Mammary epithelial cell (primary cell): ENCODE results near the gene CHAF1B.

Experiments used
- EZH2 ChIP-seq: IDR thresholded peaks from 2 replicates; pipeline ENCODE4 v1.6.1; 2012; ENCODE audit warnings: low read length, inconsistent platforms, borderline replicate concordance
- TF ChIP-seq, protein P1 (sequence below), 2 donors: IDR thresholded peaks in 1 of 2; conservative IDR thresholded peaks in 1 of 2; 2 replicates each; pipeline ENCODE4 v1.5.1; 2011 to 2012; ENCODE audit warnings: inconsistent platforms in 2 of 2, low read length in 2 of 2, mild to moderate bottlenecking in 2 of 2, control low read depth in 1 of 2, low read depth in 1 of 2; ENCODE audit not compliant: insufficient read depth in 1 of 2; ENCODE audit errors: extremely low read depth in 1 of 2

DNA sequence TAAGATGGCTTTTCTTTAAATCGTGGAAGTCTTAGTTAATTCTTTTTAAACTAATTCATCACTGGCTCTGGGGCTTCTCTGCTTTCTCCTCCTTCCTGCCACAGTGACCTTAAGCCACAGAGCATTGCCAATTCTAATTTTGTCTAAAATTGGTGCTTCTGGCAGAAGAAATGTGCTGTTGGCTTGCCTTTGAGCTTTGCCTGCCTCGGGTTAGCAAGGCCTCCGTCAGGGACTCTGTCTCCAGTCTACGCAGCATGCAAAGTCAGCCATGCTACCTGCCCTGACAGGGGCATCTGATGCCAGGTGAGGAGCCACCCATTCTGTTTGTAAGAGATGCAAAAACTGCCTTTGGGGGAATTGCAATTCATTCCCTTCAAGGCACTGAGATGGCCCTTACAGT lies 69.5 kb downstream of the CHAF1B start:
- TF ChIP-seq EZH2, result no peak
- TF ChIP-seq, protein P1, sequence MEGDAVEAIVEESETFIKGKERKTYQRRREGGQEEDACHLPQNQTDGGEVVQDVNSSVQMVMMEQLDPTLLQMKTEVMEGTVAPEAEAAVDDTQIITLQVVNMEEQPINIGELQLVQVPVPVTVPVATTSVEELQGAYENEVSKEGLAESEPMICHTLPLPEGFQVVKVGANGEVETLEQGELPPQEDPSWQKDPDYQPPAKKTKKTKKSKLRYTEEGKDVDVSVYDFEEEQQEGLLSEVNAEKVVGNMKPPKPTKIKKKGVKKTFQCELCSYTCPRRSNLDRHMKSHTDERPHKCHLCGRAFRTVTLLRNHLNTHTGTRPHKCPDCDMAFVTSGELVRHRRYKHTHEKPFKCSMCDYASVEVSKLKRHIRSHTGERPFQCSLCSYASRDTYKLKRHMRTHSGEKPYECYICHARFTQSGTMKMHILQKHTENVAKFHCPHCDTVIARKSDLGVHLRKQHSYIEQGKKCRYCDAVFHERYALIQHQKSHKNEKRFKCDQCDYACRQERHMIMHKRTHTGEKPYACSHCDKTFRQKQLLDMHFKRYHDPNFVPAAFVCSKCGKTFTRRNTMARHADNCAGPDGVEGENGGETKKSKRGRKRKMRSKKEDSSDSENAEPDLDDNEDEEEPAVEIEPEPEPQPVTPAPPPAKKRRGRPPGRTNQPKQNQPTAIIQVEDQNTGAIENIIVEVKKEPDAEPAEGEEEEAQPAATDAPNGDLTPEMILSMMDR (conservative IDR thresholded peaks at IDR 0.05 in 1 of 2, IDR thresholded peaks at IDR 0.05 in 1 of 2; ENCODE audit: extremely low read depth in 1 of 2, insufficient read depth in 1 of 2, low read depth in 1 of 2, low read length in 2 of 2), result no peak
